AG10803 (cell line): ENCODE results near the gene MARCHF2.
A peak's percentile ranks its signal among the peaks of the same experiment; 100 is the strongest.

Source experiments
- DNase-seq: peaks from one replicate; pipeline ENCODE4 v3.0.0; 2010; ENCODE audit warnings: low read depth
- H3K4me3 ChIP-seq: 2 replicates; pipeline ENCODE4 v1.5.1; 2011; ENCODE audit warnings: mild to moderate bottlenecking, low read length, control low read depth
- TF ChIP-seq, protein P1 (sequence below): conservative IDR thresholded peaks from 2 replicates; pipeline ENCODE4 v1.5.1; 2011; ENCODE audit warnings: mild to moderate bottlenecking, low read length, control low read depth, inconsistent platforms

MARCHF2 gene

DNA sequence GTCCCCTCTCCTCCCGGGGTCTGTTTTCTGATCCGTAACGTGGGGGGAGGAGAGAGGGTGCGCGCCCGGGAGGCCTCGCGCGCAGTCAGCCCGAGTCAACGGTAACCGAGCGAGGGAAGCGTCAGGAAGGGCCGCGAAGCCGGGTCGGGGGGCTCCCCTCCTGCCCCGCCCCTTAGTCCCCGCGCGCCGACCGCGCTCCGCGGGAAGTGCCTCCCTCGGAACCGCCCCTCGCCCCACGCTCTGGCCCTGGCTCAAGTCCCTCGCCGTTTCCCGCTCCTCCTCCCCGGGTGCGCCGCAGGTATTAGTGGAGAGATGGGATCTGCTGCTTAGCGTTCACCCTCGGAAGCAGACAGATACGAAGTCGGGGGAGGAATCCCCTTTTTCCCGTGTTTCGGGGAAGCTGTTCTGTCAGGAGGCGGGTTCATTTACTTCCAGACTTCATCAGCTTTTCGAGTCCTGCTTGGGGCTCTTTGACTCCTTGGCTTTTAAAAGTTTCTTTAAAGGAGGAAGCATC is 32.4 kb downstream of the MARCHF2 start:
- no peak for DNase-seq
- TF ChIP-seq, protein P1, sequence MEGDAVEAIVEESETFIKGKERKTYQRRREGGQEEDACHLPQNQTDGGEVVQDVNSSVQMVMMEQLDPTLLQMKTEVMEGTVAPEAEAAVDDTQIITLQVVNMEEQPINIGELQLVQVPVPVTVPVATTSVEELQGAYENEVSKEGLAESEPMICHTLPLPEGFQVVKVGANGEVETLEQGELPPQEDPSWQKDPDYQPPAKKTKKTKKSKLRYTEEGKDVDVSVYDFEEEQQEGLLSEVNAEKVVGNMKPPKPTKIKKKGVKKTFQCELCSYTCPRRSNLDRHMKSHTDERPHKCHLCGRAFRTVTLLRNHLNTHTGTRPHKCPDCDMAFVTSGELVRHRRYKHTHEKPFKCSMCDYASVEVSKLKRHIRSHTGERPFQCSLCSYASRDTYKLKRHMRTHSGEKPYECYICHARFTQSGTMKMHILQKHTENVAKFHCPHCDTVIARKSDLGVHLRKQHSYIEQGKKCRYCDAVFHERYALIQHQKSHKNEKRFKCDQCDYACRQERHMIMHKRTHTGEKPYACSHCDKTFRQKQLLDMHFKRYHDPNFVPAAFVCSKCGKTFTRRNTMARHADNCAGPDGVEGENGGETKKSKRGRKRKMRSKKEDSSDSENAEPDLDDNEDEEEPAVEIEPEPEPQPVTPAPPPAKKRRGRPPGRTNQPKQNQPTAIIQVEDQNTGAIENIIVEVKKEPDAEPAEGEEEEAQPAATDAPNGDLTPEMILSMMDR: no peak
- H3K4me3 ChIP-seq: peak overlapping the region; percentile 83

DNA sequence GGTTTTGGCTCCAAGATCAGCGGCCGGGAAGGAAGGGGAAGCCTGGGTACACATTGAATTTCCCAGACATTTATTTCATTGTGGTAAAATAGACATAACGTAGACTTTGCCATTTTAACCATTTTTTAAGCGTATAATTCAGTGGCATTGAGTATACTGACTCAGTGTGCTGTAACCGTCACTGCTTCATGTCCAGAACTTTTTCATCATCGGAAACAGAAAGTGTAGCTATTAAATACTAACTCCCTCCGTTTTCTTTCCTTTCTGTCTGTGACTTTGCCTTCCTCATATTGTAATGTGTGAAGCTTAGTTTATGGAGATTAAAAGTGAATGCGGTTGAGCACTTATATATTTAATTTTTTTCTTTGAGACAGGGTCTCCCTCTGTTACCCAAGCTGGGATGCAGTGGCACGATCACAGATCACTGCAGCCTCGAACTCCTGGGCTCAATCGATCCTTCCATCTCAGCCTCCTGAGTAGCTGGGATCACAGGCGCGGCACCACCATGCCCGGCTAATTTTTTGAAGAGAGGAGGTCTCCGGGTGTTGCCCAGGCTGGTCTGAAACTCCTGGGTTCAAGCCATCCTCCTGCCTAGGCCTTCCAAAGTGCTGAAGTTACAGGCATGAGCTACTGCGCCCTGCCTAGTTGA is 33.1 kb downstream of the MARCHF2 start:
- TF ChIP-seq, protein P1: no peak
- DNase-seq: no peak
- H3K4me3 ChIP-seq: peak overlapping the region; percentile 83

DNA sequence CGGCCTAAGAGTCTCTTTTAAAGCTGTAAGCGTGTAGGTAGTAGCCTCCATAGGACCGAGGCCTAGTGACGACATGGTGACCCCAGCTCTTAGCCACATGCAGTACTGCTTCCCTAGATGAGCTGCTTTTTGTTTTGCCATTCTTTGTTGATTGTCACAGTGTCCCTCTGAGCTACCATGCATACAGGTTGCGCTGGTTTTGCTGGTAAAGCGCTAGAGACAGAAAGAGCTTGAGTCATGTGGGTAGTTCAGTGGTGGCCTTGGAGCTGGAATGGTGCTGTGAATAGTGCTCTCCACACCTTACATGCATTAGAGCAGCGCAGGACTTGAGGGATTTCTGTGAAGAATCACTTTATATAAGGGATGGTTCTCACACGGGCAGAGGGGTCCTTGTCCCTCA is 36.7 kb downstream of the MARCHF2 start:
- DNase-seq: no peak
- TF ChIP-seq, protein P1: no peak
- no peak overlapping the region for H3K4me3 ChIP-seq

DNA sequence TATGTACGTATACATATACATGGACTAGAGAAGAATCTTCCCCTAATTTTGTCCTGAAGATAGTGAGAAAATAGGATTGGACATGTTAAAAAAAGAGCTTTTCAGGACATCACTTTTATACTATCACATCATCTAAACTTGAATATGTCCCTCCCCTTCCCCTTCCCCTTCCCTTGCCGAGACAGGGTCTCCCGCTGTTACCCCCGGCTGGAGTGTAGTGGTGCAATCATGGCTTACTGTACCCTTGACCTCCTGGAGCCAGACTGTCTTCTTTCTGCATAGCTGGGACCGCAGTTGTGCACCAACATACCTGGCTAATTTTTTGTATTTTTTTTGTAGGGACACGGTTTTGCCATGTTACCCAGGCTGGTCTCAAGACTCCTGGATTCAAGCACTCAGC is 38.3 kb downstream of the MARCHF2 start:
- no peak for DNase-seq
- TF ChIP-seq, protein P1: no peak
- no peak overlapping the region for H3K4me3 ChIP-seq

DNA sequence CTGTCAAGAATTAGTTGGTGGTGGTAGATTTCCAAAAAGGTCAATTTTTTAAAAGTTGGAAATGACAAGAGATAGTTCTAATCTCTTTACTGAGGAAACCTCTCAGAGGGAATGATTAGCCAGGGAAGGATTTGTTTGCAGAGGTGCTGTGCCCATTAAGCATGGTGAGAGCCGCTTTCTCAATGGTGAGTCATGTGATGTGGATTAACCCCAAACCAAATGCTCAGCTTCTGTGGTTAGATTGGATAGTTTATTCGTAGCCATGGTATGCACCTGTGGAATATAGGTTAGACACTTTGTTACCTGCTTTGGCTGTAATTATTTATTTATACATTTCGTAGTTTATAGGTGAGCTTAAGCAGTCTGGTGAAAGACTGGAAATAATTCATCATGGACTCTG is 38.8 kb downstream of the MARCHF2 start:
- H3K4me3 ChIP-seq: no peak overlapping the region
- TF ChIP-seq, protein P1: no peak
- DNase-seq: peak; percentile 62

DNA sequence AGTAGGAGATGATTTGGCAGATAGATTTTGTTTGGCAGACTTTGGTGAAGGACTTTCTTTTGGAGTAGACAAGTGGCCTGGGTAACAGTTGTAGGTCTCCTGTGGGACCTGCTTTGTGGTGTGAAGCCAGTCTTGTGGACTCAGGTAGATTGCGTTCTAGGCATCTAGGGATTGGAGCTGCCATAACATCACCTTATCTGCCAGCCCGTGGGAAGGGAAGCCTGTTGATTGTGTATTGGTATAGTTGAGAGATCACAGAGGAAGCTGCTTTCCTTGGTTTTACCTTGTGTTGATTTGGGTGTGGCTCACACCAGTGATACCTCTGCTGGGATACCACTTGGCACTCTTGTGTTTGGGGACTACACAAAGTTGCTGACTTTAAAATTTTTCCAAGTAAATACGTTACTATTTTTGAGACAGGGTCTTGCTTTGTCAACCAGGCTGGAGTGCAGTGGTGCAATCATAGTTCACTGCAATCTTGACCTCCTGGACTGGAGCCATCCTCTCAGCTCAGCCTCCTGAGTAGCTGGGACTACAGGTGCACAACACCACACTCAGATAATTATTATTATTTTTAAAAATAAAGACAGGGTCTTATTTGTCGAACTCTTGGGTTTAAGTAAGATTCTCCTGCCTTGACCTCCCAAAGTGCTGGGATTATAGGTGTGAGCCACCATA is 39.5 kb downstream of the MARCHF2 start:
- DNase-seq: no peak
- H3K4me3 ChIP-seq: no peak overlapping the region
- TF ChIP-seq, protein P1: no peak

DNA sequence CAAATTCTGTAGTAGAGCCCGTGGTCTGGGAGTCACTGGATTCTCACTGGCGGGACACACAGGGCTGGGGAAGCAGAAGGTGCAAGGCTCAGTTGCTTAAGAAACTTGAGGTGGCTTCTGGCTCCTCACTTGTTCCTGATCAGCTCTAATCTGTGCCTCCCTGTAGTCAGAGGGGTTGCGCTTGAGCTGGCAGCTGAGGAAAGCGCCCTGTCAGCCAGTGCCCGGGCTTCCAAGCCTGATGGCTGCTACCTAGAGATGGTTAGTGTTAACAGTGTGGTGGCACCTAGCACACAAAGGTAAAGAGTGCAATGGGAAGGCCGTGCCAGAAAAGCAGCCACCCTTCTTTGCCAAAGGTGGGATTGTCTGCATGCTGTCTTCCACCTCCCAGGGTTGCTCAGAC is 40.5 kb downstream of the MARCHF2 start:
- no peak for DNase-seq
- H3K4me3 ChIP-seq: no peak overlapping the region
- TF ChIP-seq, protein P1: no peak
